Caki2 (cell line): Measurements from ENCODE around the gene CTDSPL. TPM values are rescaled to one million over a fixed set of nuclear protein-coding genes. Genes with fewer than 3 reads are reported as not detected.

ENCODE experiments used
- DNase-seq: peaks from one replicate; pipeline ENCODE4 v3.0.0-alpha.2; 2015; ENCODE audit warnings: low read depth
- in situ Hi-C: cut with HindIII; loops from 2 replicates; pipeline ENCODE4 v1.10.0; 2016; ENCODE audit warnings: low sequenced_read_pairs, low pct_unique_long_range_greater_than_20kb, mixed read lengths
- total RNA-seq: library from RNA; depleted of rRNA; stranded (reverse); fragments of >200 nt; shearing (Covaris generic); gene quantifications from 2 replicates; pipeline ENCODE4 v1.2.3, GENCODE V29; 2014; ENCODE audit warnings: low replicate concordance

Gene CTDSPL
- total RNA-seq, 1 experiment from 2014 or later: 36.4 TPM

DNA sequence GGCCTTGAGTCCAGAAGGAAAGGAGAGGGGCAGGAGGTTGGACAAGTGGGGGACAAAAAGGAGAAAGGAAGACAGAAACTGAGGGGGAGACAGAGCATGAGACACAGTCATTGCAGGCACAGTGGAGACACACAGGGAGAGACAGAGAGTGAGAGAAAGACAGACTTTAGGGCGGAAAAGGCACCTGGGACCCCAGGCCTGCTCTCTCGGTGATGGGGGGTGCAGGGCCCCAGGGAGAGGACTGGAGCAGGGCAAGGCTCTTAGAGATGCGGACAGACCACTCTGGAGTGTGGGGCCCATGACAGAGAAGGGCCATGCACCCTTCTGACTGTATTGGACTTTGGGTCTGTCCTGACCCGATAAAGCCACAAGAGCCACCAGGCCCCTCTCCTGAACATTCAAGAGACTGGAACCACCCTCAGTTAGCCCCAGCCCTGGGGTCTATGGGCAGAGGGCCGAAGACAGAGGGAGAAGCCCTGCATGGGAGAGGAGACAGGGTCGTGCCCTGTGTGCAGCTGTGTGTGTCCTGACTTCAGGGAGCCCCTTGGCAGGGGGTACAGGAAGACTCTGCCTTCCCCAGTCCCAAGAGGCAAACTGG, 155.3 kb downstream of the CTDSPL start:
- DNase-seq: no peak
- in situ Hi-C loops: no loop called here

DNA sequence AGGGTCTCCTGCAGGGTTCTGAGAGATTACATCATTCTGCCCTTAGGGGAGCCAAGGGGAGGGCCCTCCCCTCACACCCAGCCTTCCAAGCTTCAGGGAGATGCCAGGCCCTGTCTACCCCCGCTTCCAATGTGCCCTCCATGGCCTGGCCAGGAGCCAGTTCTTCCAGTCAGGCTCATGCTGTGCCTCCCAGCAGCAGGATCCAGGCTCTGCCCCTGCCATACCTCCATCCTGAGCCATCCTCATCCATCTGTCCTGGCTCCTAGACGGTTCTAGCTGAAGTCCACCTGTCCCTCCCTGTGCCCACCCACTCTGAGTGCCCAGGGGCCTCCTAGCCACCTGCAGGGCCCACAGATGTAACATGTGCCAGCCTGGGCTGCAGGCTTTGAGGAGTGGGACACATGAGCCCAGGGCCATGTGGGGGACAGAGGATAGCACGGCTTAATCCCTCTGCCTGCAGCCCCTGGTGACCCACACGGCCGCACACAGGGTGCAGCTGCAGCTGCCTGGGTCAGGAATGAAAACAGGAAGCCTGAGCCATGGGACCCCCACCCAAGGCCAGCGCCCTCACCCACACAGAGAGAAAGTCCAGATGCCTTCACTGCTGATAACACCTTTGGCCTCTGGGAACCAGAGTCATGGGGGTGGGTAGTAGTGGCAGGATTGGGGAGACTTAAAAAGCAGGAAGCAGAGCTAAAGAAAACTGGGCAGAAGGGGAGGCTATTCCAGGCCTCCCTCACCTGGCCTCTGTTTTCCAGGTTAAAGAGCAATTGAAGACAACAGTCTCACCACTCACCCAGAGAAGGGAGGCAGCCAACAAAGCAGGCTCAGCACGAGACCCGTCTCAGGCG, 156.0 kb downstream of the CTDSPL start:
- DNase-seq: no peak
- in situ Hi-C loops: no loop called here

DNA sequence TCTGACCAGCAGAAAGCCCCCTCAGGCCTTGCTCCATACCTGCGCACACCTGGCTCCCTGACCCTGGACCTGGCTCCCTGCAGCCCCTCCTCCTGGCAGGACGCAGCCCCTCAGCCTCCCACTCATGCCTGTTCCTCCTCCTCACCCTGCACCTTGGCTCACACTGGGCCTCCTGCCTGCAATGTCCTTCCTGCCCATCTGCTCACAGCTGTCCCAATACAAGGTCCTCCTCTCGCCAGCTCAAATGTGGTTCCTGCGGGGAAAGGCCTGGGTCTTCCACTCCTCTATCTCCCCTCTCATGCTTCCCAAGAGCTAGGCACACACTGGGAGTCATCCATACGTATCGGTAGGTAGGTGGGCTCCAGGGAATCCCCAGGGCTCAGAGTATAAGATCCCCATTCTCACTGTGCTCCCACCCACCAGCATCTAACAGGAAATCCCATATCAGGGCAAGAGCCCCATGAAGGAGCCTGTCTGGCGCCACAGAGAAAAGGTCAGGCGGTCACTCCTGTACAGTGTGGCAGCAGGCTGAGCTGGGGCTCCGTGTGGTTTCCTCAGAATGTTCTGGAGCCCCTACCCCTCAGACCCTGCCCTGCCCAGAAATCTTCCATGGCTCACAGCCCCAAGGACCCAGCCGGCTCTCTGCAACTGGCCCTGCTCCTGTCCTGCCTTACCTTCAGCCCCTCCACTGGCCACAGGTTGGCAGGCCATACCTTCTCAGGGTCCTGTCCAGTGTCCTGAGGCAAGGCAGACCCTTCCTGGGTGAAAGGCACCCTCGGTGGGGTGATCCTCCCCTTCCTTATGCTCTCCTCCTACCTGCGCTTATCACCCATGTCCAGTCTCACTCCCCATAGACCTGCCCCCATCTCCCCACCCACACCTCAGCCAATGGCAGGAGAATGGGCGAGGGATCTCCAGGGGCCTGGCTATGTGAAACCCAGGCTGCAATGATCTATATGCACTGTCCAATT, 156.9 kb downstream of the CTDSPL start:
- in situ Hi-C loops: no loop called here
- DNase-seq: no peak

DNA sequence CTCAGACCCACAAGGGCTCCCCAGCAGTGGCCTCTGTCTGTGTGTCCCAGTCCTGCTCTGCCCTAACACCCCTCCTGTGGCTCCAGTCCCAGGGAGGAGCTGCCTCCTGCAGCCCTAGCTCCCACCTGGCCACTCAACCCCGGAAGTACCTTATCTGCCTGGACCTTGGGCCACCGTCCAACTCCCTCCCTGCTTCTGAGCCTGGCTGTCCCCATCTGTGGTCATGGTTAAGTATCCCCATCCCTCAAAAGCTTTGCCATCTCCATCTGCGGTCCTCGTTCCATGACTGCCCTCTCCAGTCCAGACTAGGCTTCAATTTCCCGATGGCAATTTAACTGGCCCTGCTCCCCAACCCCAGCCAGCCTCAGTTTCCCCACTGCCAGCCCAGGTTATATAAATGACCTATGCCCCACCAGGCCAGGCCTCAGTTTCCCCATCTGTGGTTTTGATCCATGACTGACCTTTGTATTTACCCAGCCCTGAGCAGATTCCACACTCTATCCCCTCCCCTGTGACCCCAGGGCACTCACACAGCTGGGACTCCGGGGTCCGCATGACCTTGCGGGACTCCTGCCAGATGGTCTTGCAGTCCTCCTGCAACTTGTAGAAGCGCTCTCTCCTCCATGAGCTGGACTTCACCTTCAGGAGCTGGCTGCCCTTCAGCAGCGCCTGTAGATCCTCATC, 158.1 kb downstream of the CTDSPL start:
- in situ Hi-C loops: no loop called here
- no peak for DNase-seq

DNA sequence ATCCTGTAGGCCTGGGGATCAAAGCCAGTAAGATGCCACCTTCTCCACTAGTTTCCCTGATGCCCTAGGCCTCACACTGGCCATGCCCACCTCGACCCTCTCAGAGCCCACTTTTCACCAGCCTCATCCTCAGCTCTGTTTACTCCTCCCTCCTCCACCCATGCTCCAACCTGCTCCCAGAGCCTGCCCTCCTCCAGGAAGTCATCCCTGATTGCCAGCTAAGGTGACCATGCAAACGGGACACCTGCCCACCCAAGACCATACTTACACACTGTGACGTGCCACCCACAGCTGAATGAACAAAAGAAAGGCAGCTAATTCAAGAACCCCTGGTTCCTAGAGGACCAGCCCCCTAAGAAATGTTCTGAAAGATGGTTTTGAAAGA, 158.7 kb downstream of the CTDSPL start:
- DNase-seq: no peak
- in situ Hi-C loops: no loop called here

DNA sequence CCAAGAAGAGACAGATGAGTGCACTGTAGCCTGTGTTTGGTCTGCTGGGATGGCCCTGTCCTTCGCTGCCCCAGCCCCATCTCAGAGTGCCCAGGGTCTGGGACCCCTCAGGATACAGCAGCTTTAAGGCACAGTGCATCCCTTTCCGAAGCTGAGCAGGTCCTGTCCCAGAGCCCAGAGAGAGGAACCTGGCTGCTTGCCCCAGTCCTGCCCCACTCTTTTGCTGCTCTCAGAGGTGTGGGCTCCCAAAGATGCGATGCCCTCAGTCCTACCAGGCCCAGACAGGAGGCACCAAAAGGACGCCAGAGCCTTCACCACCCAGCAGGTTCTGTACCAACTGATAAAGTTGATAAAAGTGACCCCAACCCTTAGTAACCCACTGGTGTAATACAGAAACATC, 159.5 kb downstream of the CTDSPL start:
- in situ Hi-C loops: no loop called here
- no peak for DNase-seq

DNA sequence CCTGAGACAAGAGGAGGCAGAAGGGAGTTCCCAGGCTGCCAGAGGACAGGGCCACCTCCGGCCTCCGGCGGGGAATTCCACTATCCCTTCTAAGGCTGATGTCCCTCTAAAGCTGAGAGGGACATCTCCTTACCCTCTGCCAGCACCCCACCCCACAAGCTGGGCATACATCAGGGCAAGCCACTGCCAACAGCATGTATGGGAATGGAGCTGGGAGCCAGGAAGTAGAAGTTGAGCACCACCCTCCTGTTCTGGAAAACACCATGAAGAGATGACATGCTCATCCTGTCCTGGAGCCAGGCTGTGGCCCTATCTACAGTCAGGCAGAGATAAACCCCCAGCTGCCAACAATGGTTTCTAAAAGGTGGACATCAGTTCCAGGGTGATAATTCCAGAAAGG, 160.6 kb downstream of the CTDSPL start:
- in situ Hi-C loops: no loop called here
- DNase-seq: no peak

DNA sequence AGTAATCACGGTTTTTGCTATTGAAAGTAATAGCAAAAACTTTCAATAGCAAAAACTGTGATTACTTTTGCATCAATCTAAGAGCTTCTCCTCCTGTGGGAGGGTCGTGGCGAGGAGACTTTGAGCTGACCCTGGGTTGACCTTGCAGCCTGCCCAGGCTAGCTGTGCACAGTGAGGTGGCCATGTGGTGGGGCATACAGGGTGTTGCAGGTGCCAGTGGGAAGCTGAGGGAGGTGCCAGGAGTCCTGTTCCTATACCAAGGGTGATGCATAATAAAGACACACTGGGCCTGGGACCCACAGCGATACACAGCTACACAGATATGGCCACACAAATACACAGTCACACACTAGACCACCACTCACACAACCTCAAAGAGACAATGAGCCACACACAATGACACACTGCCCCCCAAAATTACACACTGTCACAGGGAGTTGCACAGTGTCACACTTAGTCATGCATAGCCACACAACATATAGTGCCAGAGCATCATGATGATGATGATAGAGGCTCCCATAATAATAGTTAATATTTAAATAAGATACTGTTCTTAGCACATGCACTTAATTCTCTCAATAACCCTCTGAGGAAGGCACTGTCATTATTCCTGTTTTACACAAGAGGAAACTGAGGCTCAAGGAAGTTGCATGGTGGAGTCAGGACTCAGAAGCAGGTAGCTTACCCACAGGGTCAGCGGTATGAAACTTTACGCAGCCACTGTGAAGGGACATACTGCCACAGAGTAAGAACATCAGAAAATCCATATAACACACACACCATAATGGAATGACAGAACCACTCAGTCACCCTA, 161.4 kb downstream of the CTDSPL start:
- in situ Hi-C loops: no loop called here
- no peak for DNase-seq

DNA sequence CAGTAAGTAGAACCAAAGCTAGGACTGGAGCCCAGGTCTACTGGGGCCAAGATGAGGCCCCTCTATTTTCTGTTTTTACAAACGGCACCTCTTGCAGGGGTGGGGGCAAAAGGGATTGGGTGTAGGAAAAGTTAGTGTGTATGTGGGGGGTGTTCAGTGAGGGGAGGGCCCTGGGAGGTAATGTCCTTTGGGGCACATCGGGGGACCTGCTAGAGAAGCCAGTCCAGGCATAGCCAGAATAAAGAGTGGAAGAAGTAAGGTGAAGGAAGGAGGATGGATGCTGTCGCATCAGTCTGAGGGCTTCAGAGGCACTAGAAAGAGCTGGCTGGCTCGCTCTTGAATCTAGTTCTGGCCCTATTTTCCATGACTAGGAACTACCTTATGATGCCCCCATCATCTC, 165.2 kb downstream of the CTDSPL start:
- in situ Hi-C loops: no loop called here
- DNase-seq: no peak

DNA sequence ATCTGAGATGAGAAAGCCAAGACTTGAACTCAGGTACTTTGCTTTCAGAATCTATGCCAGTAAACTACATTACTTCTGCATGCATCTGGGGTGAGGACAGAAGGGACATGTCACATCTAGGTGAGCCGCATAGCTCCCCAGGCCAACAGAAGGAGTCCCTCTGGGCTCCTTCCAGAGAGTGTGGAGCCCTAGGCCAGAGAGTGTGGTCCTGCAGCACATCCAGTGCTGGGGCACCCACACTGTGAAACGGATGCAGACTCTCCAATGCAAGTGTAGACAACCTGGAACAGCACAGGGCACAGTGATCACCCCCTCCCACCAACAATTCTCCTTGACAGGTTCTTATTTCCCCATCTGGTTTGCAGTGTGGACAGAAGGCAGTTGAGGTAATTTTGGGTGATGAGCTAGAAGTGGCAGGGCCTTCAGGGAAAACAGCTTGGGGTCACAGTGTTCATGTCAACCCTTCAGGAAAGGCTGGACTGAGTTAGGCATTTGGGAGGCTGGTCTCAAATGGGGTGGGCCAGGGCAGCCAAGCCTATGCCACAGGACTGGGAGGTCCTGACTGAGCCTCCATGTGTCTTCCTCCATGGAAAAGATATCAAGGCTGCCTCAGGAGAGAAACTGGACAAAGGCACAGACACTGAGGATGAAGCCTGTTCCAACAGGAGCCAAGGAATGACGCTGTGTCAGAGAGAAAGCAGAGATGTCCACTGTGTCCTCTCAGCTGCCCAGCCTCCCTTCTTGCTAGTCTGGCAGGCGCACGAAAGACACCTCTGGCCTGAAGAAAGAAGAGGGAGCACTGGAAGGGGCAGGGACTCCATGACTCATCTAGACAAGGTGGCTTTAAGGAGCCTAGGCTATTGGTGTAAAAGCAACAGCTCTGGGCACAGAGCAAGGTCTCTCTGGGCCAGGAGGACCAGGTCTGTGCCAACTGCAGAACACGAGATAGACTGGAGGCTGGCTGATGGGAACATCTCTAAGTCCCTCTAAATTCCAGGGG, 166.1 kb downstream of the CTDSPL start:
- in situ Hi-C loops: no loop called here
- no peak for DNase-seq

DNA sequence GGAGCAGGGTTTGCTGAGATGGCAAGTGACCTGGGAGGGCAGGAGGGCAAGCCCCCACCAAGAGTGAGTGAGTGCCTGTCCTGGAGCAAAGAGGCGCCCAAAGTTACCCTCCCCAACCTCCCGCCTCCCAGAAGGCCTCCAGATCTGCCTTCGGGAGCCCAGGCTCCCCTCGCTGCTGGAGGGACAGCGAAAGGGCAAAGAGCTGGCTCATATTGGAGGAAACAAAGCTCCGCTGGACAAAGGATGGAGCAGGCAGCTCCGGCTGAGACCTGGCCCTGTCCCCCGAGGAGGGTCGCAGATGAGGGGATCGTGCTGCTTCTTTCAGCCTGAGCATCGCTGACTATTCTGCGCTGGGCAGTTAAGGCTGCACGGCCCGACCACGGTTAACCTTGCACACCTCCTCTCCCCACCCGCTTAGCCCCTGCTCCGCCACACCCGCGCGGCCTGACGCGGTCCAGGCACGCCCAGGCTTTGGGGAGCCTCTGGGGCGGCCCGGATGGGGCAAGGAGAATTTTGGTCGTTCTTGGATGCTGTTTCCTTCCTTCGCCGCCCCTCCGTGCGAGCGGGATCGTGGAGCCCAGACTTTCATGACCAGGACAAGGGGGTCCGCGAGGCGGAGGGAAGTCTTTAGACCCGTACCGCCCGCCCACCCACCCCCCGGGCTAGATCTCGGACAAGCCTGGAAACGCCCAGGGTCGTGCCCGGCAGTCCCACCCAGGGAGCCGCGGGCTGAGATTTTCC, 167.1 kb downstream of the CTDSPL start:
- in situ Hi-C loops: no loop called here
- no peak for DNase-seq

DNA sequence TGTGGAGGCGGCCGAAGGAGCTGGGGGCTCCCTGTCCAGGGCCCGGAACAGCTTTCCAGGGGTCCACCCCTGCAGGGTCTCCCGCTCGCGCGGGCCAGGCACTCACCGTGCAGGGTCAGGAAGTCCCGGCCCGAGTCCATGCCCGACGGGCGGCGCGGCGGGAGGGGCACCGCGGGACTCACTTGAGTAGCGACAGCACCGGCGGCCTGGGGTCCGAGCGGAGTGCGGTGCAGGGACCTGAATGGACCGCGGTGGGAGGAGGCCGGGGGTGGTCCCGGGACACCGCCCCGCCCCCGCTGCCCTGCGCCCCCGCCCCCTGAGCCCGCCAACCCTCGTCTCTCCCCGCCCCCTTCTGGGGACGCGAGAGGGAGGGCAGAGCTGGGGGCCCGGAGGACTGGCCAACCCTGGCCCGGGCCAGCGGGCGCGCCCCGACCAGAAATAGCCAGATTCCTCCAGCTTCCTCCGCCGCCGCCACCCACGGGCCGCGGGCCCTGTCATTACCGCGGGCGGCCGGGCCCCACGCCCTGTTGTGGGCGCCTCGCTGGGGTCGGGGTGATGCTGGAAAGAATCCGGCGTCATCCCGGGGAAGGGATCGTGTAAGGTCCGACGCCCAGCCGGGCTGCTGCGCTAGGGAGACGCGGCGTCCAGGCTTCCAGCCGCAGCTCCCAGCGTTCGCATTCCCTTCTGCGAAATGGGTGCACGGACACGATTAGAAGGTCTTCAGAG, 167.9 kb downstream of the CTDSPL start, which contains the start of gene PLCD1:
Gene PLCD1, minus strand, starts transcription at position 243 of the 726 bp plus-strand sequence. Its CDS starts 103 bp downstream, at position 140.
- in situ Hi-C loops: no loop called here
- DNase-seq: no peak

DNA sequence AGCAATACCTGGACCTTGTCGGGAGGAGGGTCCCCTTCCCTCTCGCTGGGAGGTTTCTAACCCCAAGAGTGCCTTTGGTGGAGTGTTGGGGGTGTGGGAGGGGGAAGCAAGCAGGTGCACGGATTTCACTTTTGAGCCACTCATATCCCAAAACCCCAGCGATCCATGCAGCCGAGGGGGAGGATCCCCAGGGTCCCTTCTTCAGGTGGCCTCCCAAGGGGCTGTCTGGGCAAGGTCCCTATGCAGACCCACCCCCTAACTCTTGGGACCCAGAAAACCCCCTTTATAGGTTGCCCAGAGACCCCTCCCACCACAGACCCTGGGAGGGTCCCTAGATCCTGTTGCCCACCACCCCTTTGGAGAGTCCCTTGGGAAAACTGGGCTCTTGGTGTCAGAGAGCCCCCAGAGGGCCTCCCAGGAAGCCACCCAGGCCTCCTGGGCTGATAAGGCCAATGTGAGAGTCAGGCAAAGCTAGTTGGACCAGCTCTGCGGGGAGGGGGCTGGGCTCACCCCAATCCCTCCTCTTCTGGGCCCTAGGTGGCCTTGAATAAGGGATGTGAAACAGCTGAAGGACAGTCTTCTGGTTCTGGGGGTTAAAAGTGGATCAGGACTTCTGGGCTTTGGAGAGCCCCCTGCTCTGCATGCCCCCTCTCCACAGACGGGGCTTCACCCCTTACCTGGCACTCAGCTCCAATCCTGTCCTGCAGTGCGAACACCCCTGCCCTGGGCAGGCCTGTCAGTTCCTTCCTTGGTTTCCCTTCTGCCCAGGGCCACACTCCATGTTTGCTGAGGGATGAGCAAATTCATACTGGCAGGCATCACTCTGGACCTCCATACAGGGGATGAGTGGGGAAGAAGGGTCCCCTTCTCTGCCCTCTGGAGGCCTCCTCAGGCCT, 168.7 kb downstream of the CTDSPL start:
- no peak for DNase-seq
- in situ Hi-C loops: no loop called here
